T47D (cell line): ENCODE measurements around the gene ACTN4.

Source experiments
- DNase-seq, 2 experiments: peaks; one replicate each; pipeline versions ENCODE4 v3.0.0 to v3.0.0-alpha.2; 2011 to 2012; ENCODE audit warnings: low read depth in 1 of 2, low spot score in 1 of 2
- JUND ChIP-seq: IDR thresholded peaks from 2 replicates; pipeline ENCODE4 v1.6.1; 2012; ENCODE audit warnings: low read depth
- in situ Hi-C: cut with HindIII; loops from 2 replicates; pipeline ENCODE4 v1.10.0; 2016; ENCODE audit warnings: low sequenced_read_pairs, low pct_unique_long_range_greater_than_20kb

The ACTN4 gene

GRCh38 chr19:38666663-38667511 lies 19.4 kb downstream of the ACTN4 start:
- DNase-seq: peak; percentile 25 to 43
- no peak for TF ChIP-seq JUND
- in situ Hi-C loops: no loop called here

GRCh38 chr19:38667661-38668171 lies 20.3 kb downstream of the ACTN4 start:
- in situ Hi-C loops: no loop called here
- DNase-seq: no peak
- no peak for TF ChIP-seq JUND

DNA sequence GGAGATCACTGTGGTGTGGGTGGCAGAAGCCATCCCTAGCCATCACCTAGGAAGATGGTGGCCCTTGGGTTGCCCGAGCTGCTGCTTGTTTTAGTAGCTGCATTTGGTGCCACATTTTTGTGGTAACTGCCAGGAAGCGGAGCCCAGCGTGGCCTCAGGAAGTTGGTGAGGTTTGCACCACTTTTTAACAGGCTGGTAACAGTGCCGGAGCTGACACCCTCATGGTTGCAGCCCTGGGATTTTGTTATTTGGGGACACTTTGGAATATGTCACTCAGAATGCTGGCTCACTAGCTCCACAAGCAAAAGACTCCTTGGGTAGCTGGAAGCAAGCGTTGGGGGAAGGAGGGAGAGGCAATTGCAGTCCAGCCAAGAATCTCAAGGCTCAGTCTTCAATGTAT lies 22.1 kb downstream of the ACTN4 start:
- no peak for TF ChIP-seq JUND
- no peak for DNase-seq
- in situ Hi-C loops: no loop called here

GRCh38 chr19:38670921-38671398 lies 23.5 kb downstream of the ACTN4 start:
- no peak for DNase-seq
- in situ Hi-C loops: no loop called here
- TF ChIP-seq JUND: no peak

- no peak for DNase-seq
- in situ Hi-C loops: no loop called here
- TF ChIP-seq JUND: no peak
Measured at GRCh38 chr19:38671654-38672053, 24.2 kb downstream of the ACTN4 start.

DNA sequence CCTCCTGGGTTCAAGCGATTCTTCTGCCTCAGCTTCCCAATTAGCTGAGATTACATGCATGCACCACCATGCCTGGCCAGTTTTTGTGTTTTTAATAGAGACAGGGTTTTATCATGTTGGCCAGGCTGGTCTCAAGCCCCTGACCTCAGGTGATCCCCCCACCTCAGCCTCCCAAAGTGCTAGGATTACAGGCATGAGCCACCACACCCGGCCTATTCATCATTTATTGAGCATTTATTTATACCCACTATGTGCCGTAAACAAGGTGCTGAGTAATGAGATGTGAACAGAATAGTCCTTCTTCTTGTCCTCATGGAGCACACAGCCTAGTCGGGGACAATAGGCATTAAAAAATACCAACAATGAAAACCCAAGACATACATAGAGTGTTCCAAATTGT lies 25.6 kb downstream of the ACTN4 start:
- in situ Hi-C loops: no loop called here
- TF ChIP-seq JUND: no peak
- no peak for DNase-seq

DNA sequence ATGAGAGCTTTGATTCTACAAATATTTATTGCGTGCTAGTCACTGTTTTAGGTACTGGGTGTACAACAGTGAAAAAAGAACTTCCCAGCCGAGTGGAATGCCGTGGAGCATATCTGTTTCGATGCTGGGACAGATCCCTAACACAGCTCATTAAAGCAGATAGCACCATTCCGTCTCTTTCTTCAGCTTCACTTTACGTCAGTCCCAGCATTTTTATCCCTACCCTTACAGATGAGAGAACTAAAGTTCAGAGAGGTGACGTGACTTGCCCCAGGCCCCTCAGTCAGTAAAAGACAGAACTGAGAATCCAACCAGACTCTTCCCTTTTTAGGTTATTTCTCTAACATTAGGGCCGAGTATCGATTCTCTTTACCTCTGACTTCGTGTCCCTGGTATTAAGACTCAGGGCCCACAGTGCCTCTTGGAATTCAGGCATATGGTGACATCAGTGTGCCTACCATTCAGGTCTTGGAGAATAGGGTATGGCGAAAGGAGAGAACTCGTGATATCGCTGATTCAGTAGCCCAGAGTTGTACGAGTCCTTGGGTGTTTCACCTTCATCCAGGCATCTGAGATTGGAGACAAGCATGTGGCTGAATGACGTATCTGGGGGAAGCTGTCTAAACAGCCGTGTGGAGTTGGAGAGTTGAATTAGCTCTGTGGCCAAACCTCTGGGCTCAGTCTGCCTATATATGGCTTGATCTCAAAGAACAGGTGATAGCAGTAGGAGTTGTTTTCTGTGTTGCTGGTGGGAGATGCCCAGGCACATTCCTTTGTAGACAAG lies 27.1 kb downstream of the ACTN4 start:
- DNase-seq: no peak
- in situ Hi-C loops: no loop called here
- TF ChIP-seq JUND: no peak

DNA sequence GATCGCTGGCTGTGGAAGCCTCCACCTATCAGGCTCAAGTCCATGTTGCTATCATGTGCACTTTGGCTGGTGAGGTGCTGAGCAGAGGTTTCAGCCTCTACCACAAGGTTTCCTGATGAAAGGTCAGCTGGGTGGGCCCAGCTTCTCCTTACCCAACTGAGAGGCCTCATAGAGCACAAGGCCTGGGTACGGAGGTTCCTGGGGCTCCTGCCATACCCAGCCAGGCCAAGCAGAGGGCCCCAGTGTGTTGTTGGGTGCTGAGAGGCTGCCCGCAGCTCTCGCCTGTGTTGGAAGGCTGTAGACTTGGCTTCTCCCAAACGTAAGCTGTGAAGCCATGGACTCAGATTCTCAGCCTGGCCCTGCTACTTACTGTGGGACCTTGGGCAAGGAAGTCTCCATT lies 28.2 kb downstream of the ACTN4 start:
- in situ Hi-C loops: no loop called here

GRCh38 chr19:38676023-38676877 lies 28.8 kb downstream of the ACTN4 start:
- no peak for DNase-seq
- no peak for TF ChIP-seq JUND
- in situ Hi-C loops: no loop called here

More for the DNA sequence above, 28.2 kb downstream of the ACTN4 start:
- DNase-seq: no peak
- TF ChIP-seq JUND: no peak

- DNase-seq: no peak
- in situ Hi-C loops: no loop called here
- TF ChIP-seq JUND: no peak
Measured at GRCh38 chr19:38676878-38677646, 29.6 kb downstream of the ACTN4 start.

- no peak for DNase-seq
- in situ Hi-C loops: no loop called here
- no peak for TF ChIP-seq JUND
Measured at GRCh38 chr19:38678217-38678890, 30.9 kb downstream of the ACTN4 start.
